ENCODE results near the gene MRPL19. TPM values are rescaled to one million over a fixed set of nuclear protein-coding genes. Genes with fewer than 3 reads are reported as not detected.
"Not testable (repeated sequence)": the region's sequence is repeated elsewhere in the genome, so short reads cannot be mapped to it uniquely, and the experiment has no call there.

MRPL19 gene
- total RNA-seq, 2 donors from 2014 or later = 42.7 to 43.5 TPM

DNA sequence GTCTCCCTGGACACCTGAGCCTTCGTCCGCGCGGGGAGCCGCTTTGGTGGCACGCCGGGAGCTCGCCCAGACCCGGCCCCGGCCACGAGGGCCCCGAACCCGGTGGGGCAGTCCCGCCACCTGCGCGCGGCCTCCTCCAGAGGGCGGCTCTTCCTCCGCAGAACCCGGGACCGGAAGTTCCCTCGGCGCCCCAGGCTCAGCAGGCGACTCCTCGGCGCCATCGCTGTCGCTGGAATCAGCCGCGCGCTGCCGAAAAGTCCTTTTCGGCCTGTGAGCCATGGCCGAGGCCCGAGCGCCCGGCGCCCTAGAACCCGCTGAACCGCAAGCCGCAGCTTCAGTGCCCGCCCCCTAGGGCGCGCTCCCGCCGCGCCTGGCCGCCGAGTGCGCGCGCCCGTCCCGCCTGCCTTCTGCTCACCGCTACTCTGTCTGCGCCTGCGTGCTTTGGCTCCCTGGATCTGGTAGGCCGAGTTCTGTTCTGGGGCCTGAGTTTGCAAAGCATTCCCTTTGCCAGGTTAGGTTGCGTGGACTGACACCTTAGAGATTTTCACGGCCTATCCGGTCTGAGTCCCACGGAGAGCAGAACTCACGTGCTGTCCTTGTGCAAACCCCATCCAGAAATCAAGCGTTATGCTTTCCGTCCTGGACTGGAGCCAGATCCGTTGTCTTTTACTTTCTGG lies 64.1 kb downstream of the MRPL19 start, which contains the start of gene GCFC2:
Gene GCFC2 (minus strand): TSS at position 339 of the 677 bp plus-strand sequence. CDS start 60 bp downstream, at position 279.
- intact Hi-C loops (cut with DNase I) = no loop called here
- DNase-seq (ENCODE audit: low spot score) = peak; percentile 94

DNA sequence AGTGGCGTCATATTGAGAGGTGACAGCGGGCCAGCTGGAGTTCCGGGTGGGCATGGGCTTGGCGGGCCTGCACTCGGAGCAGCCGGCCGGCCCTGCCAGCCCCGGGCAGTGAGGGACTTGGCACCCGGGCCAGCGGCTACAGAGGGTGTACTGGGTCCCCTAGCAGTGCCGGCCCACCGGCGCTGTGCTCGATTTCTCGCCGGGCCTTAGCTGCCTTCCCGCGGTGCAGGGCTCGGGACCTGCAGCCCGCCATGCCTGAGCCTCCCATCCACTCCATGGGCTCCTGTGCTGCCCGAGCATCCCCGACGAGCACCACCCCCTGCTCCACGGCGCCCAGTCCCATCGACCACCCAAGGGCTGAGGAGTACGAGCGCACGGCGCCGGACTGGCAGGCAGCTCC lies 65.0 kb downstream of the MRPL19 start:
- DNase-seq (ENCODE audit: low spot score); intact Hi-C loops (cut with DNase I): not testable (repeated sequence)

DNA sequence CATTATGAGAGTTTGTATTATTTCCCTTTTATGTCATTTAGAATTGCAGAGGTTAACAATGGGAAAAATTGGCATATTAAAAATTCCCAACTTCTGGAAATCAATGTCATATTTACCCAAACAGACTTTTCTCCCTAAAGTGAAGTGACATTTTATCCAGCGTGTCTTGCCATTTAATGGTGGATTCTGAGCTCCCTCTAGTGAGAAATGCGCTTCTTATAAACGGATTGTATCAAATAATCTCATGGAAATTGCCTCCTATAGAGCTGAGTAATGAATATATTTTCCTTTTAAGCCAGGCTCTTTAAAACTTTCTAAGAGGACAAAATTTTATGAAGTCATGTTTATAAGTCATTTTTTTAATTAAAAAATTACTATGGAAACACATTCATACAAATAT lies 69.8 kb downstream of the MRPL19 start:
- intact Hi-C loops (cut with DNase I) = no loop called here
- no peak for DNase-seq (ENCODE audit: low spot score)

DNA sequence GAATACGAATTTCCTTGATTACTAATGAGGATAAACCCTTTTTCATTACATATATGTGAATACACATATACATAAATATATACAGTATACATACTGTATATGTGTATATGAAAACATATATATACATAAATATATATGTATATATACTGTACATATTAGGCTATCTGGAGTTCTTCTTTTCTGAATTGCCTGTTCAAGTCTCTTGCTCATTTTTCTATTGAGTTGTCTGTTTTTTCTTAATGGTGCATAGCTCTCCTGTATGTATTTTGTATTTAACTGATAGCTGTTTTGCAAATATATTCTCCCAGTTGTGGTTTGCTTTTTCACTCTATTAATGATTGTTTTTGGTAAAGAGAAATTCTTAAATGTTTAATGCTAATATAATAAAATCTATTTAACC lies 73.0 kb downstream of the MRPL19 start:
- DNase-seq (ENCODE audit: low spot score) = no peak
- intact Hi-C loops (cut with DNase I) = no loop called here

DNA sequence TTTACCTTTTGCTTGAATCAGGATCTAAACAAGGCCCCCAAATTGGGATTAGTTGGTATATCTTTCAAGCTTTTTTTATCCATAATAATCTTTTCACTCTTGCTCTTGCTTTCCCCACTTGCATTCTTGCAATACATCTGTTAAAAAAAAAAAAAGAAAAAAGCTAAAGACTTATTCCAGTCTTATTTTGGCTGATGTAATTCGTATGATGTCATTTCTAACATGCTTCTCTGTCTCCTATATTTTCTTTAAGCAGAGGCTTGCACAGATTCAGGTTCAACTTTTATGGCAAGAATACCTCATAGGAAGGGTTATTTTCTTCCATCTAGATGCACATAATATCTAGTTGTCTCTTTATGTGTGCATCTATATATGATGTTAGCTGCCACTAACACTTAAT lies 73.9 kb downstream of the MRPL19 start:
- no peak for DNase-seq (ENCODE audit: low spot score)
- intact Hi-C loops (cut with DNase I) = no loop called here

DNA sequence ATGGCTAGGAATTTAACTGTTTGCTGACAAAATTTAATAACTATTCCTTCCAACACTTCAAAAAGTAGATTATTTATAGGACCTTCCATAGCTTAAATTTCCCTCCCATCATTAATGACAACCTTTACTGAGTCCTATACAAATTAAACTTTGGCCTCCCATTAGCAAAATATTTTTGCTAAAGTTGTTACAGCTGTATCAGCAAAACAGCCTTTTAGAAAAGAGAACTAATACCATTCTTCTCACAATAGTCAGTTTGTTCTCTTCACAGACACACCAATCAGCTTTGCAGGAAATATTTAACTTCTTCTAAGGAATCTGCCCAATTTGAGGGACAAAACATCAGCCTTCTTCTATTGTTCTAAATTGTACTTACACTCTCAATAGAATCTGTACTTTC lies 76.1 kb downstream of the MRPL19 start:
- intact Hi-C loops (cut with DNase I) = no loop called here
- no peak for DNase-seq (ENCODE audit: low spot score)

DNA sequence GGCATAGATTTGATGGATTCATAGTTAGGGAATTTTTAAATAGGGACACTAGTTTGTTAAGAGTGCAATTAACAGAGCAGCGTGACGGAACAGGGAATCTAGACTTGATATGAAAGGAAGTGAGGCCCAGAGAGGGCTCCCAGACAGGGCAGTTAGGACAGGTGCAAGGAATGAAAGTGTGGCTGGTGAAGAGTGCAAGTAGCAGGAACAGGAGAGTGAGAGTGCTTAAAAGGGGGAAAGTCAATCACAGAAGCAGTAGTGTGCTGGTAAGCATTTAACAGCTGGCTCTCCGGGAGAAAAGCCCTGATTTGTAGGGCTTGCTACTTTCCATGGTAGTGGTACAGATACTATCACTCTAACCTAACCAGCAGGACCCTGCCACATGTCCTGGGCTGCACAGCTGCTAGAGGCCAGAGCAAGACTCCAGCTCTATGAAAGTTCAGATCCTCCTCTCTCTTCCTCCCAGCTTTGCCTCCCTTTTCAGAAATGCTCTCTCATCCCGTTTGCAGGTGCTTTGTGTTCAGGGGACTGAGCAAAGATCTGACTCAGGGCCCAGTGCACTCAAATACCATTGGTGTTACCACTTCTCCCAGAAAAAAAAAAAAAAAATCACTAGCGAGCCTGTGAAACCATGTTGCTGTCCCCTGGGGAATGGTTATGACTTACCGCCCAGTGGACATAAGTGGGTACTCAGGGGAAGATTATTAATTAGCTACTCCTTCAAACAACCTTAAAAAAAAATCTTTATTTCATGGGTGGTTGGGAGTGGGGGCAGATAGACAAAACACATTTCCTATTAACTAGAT lies 82.2 kb downstream of the MRPL19 start:
- DNase-seq (ENCODE audit: low spot score) = no peak

DNA sequence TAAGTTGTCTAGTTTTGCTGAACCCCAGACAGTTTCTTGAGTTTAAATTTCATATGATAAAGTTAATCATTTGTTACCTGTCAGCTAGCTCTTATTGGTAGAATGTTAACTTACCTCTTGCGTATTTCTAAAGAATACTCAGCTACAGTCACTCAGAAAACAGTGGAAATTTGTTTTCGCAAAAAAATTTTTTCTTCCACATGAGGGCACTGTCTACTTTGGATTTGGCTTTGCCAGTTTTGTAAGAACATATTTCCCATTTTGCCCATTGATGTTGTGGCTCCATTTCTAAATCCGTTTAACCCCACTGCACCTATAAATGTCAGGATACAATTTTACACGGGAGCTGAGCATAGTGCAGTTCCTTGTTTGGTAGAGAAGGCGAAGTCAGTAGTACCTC lies 83.3 kb downstream of the MRPL19 start:
- no peak for DNase-seq (ENCODE audit: low spot score)
- intact Hi-C loops (cut with DNase I) = loop anchor here in 1 of 2 donors (5.0 kb wide), 1 partner anchor 1212 kb away; no protein-coding TSS in a partner anchor

More for the DNA sequence above, 82.2 kb downstream of the MRPL19 start:
- intact Hi-C loops (cut with DNase I) = no loop called here

DNA sequence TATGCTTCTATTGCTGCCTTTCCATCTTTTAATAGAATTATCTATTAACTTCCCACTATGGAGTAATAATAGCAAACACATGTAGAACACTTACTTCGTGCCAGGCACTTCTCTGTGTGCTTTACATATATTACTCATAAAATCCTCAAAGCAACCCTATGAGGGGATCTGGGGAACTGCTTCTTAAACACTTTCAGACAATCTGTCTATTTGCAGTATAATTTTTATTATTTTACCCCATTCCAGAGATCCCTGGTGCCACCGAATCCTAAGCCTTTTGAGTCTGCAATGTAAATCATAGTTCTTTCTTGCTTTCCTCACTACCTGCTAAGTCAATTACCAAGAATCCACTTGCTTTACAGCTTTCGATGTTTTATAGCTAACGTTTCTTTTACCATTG lies 89.7 kb downstream of the MRPL19 start:
- no peak for DNase-seq (ENCODE audit: low spot score)
- intact Hi-C loops (cut with DNase I) = no loop called here

DNA sequence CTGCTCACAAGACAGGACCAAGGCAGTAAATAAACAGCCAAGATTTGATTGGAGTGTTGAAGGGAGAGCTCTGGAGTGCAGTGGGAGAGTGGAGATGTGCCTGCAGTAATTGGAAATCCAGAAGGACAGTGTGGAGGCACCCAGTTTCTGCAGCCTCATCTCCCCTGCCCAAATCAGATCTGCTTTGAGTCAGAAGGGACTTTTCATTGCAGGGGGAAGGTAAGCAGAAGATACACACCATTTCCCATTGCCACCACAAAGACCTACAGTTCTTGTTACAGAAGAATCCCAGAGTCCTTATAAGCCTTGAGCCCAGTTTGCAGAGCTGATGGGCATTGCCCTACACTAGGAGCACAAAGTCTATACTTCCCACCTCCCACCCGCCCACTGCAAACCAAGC lies 91.4 kb downstream of the MRPL19 start:
- intact Hi-C loops (cut with DNase I) = no loop called here
- DNase-seq (ENCODE audit: low spot score) = no peak

Other genes starting within 250 kb of the MRPL19 start
- gene EVA1A, start 85.8 kb upstream of the MRPL19 start, total RNA-seq = 1 to 10 TPM in 1 of 2 donors, under 1 TPM in 1; 0.56 to 1.1 TPM
- gene GCFC2, start 64.1 kb downstream of the MRPL19 start, total RNA-seq = 10 to 100 TPM; 18.6 to 21.3 TPM

Measured in posterior vena cava (tissue), 2 donors.